Measurements from ENCODE around the gene MTHFD1L.

- TF ChIP-seq CTCF (conservative IDR thresholded peaks at IDR 0.05) = no peak
- no peak for TF ChIP-seq ZFX (IDR thresholded peaks at IDR 0.05)
These were observed 244.5 kb downstream of the MTHFD1L start for GRCh38 chr6:151109869-151110575.

Measured in C4-2B (cell line).